ENCODE results near the gene PLK1.
"Not testable (repeated sequence)": the region's sequence is repeated elsewhere in the genome, so short reads cannot be mapped to it uniquely, and the experiment has no call there.

The PLK1 gene

GRCh38 chr16:23678430-23679273 is at the start of gene PLK1:
TSS of gene PLK1 (plus strand) at chr16:23678889. CDS start at chr16:23678933, 44 bp downstream.
- DNase-seq: peak; percentile 88

GRCh38 chr16:23629516-23629915 is 49.2 kb upstream of the PLK1 start:
- DNase-seq: no peak

GRCh38 chr16:23631874-23632273 is 46.8 kb upstream of the PLK1 start:
- not testable (repeated sequence) for DNase-seq

GRCh38 chr16:23634461-23635036 is 44.1 kb upstream of the PLK1 start:
- no peak for DNase-seq

- no peak for DNase-seq
These were observed 42.7 kb upstream of the PLK1 start for GRCh38 chr16:23635958-23636357.

GRCh38 chr16:23640615-23640930 is 38.1 kb upstream of the PLK1 start:
- no peak for DNase-seq

GRCh38 chr16:23640931-23641765 is 37.5 kb upstream of the PLK1 start, which contains the start of the genes DCTN5 and PALB2:
TSS of gene DCTN5 (plus strand) at chr16:23641466. CDS start at chr16:23641543, 77 bp downstream.
TSS of gene PALB2 (minus strand) at chr16:23641310. CDS start at chr16:23641157, 153 bp downstream.
- peak; percentile 68 for DNase-seq

- no peak for DNase-seq
These were observed 36.4 kb upstream of the PLK1 start for GRCh38 chr16:23642246-23642774.

GRCh38 chr16:23650674-23651416 is 27.8 kb upstream of the PLK1 start:
- no peak for DNase-seq

GRCh38 chr16:23651943-23652468 is 26.7 kb upstream of the PLK1 start:
- no peak for DNase-seq

- DNase-seq: no peak
These were observed 14.8 kb upstream of the PLK1 start for GRCh38 chr16:23663918-23664317.

GRCh38 chr16:23666571-23667354 is 11.9 kb upstream of the PLK1 start:
- DNase-seq: no peak

GRCh38 chr16:23667355-23667659 is 11.4 kb upstream of the PLK1 start:
- no peak for DNase-seq

- no peak for DNase-seq
These were observed 10.5 kb upstream of the PLK1 start for GRCh38 chr16:23668225-23668624.

- DNase-seq: no peak
These were observed 9.8 kb upstream of the PLK1 start for GRCh38 chr16:23668873-23669272.

- DNase-seq: no peak
These were observed 8.4 kb upstream of the PLK1 start for GRCh38 chr16:23670137-23670776.

GRCh38 chr16:23673971-23674614 is 4.6 kb upstream of the PLK1 start:
- no peak for DNase-seq

- DNase-seq: no peak
These were observed 1.7 kb upstream of the PLK1 start for GRCh38 chr16:23676924-23677480.

- DNase-seq: no peak
These were observed 741 bp downstream of the PLK1 start for GRCh38 chr16:23679274-23679985.

- DNase-seq: no peak
These were observed 1.3 kb downstream of the PLK1 start for GRCh38 chr16:23679986-23680336.

All from KG1 (cell line).